GM21515 (cell line): ENCODE results near the gene KCNJ6.
A peak's percentile ranks its signal among the peaks of the same experiment; 100 is the strongest.
"Not testable (repeated sequence)": the region's sequence is repeated elsewhere in the genome, so short reads cannot be mapped to it uniquely, and the experiment has no call there.

Source experiments
- ATAC-seq: cut with Tn5 transposase; IDR thresholded peaks from one replicate; pipeline ENCODE4 v1.9.1; 2021; ENCODE audit not compliant: unreplicated experiment

KCNJ6 gene

GRCh38 chr21:37582590-37582989 lies 333.7 kb downstream of the KCNJ6 start:
- no peak for ATAC-seq

- no peak for ATAC-seq
Measured at GRCh38 chr21:37580666-37581065, 335.6 kb downstream of the KCNJ6 start.

- no peak for ATAC-seq
Measured at GRCh38 chr21:37579356-37579755, 336.9 kb downstream of the KCNJ6 start.

- ATAC-seq = no peak
Measured at GRCh38 chr21:37578471-37579126, 337.7 kb downstream of the KCNJ6 start.

DNA sequence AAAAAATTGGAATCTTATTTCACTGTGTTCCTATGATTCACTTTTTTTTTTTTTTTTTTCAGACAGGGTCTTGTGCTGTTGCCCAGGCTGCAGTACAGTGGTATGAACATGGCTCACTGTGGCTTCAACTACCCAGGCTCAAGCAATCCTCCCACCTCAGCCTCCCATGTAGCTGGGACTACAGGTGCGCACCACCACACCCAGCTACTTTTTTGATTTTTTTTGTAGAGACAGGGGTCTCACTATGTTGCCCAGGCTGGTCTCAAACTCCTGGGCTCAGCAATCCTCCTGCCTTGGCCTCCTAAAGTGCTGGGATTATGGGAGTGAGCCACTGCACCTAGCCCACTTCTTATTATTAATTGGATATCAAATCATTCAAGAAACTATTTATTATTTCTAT lies 339.3 kb downstream of the KCNJ6 start:
- ATAC-seq = not testable (repeated sequence)

GRCh38 chr21:37575580-37575979 lies 340.7 kb downstream of the KCNJ6 start:
- ATAC-seq = no peak

DNA sequence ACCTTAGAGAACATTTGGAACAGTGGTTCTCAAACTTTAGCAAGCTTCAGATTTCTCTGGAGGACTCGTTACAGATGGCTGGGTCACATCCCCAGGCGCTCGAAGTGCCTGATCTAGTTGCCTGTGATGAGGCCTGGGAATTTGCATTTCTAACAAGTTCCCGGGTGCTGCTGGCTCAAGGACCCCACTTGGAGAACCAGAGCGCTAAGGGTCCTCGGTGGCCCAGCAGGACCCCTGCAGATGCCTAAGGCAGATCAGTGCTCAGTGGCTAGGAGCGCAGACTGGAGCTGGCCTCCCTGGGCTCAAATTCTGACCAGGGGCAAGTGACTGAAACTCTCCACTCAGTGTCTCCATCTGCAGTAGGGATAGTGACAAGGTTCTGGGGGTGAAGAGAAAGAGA lies 341.5 kb downstream of the KCNJ6 start:
- ATAC-seq = no peak

GRCh38 chr21:37574316-37574715 lies 341.9 kb downstream of the KCNJ6 start:
- no peak for ATAC-seq

DNA sequence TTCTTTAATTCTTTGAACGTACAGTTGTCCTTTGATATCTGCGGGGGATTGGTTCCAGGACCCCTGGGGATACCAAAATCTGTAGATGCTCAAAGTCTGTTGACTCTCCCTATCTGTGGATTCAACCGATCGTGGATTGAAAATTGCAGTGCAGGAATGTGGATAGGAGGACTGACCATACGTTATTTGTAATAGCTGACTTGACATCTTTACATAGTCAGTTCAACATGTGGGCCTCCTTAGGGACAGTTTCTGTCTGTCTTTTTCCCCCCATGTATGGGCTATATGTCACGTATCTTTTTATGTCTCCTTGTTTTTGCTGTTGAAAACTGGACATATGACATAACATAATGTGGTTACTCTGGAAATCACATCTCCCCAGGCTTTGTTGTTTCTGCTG lies 344.8 kb downstream of the KCNJ6 start:
- ATAC-seq = no peak

GRCh38 chr21:37568916-37569315 lies 347.3 kb downstream of the KCNJ6 start:
- no peak for ATAC-seq

DNA sequence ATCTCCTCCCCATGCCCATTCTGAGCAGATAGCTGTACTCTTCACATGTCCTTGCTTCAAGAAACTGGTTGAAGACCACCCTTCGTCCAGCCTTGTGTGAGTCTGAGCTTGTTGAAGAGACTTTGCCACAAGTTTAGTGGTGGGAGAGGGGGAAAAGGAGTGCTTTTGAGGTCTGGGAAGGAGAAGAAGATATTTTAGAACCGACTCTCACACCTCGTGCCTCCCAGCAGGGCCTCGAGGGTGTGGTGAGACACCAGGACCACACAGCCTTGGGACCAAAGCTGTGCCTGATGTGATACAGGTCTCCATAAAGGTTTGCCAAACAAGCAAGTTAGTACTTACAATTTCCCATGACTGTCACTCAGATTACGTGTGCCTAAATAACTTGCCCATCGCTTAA lies 347.8 kb downstream of the KCNJ6 start:
- ATAC-seq = no peak

- ATAC-seq = no peak
Measured at GRCh38 chr21:37566790-37567615, 349.3 kb downstream of the KCNJ6 start.

- no peak for ATAC-seq
Measured at GRCh38 chr21:37565530-37566223, 350.6 kb downstream of the KCNJ6 start.

DNA sequence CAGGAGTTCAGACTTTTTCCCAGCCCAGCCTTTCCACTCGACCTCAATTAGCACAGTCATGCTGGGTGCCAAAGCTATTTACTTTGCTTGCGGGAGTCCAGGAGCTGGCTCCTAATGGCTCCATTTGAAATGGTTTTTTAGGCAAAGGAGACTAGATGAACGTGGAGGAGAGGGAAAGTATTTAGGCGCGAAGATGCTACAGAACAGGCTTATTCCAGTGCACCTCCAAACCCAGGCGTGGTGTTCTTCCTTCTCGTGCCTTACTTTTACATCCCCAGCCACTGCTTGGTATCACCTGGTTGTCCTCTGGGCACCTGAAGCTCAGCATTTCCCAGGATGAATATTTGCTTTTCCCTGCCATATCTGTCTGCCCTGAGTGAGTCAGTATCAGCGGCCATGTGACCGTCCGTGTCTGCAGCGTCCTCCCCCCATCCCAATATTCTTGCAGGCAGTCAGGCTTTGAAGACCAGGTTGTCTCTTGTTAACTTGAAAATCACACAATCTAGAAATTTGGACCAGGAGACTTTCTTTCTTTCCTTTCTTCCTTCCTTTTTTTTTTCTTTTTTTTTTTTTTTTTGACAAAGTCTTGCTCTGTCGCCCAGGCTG lies 351.2 kb downstream of the KCNJ6 start:
- no peak for ATAC-seq

- ATAC-seq = peak; percentile 31
Measured at GRCh38 chr21:37564341-37564923, 351.8 kb downstream of the KCNJ6 start.

GRCh38 chr21:37563641-37564340 lies 352.5 kb downstream of the KCNJ6 start:
- ATAC-seq = peak; percentile 94

DNA sequence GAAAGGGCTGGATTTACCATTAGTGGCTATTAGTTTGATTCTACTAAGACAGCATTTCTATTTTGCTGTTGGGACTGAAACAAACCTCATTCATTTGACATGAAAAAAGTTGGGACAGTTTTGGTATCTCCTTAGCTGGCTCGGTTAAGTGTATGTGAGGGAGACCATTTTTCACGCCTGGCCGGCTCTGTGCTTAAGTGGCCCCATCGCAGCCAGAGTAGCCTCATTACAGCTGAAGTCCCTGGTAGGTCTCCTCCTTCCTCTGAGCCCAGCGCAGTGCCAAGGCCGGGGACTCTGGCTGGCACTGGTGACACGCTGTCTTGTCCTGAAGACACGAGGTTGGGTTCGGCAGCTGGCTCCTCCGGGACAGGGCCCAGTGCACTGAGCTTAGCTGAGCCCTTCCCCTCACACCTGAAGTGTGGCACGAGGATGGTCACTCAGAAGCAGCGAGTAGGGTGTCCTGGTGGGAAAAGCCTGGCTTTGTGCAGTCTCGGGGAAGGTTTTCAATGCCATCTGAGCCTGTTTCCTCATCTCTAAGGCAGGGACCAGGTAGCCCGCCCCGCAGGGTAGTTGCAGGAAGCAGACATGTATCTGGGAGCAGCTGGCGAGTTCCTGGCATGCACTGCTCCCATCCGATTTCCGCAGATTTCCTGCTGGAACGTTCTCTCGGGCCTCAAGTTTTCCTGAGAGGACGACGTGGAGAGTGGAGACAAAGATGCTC lies 353.2 kb downstream of the KCNJ6 start:
- peak; percentile 16 for ATAC-seq

DNA sequence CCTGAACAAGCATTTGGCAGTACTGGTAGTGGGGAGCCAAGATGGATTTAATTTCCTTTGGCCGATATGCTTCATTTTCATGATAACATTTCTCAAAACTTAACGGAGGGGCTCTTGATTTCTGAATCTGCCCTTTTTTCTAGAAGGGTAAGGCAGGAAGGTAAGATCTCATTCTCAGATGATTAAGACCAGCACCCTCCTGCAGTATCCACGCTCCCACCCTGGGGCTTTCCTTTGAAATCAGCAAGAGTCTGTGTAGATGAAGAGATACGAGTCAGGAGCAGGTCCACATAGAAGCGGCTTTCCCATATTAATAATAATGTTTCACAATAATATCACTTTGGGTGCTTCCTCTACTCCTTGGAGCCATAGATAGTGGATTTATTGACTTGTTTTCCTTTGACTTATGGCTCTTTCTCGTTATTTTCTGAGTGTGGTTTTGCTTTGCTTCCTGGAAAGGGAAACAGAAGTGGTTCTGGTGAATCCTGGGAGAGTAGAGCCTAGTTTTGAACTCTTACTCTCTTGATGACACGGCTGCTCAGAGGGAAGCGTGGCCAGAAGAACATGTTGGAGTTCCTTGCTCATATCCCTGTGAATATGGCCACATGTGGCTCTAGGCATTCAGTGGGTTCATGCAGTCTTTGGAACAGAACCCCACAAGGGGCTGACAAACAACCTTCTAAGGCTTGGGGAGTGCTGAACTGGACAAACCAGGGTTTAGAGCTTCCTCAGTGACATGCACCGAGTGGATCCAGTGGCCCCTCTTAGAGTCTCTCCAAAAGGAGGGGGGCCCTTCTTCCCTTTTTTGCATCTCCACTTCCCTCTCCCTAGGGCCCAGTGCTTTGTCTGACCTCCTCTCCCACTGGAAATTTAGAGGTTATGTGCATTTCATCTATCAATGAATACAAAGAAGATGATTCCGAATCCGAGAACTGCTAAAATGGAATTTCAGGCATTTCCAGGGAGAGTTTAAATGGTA lies 354.0 kb downstream of the KCNJ6 start:
- ATAC-seq = no peak

- no peak for ATAC-seq
Measured at GRCh38 chr21:37561506-37561905, 354.8 kb downstream of the KCNJ6 start.
